ENCODE measurements around the gene SCARF1. TPM values are rescaled to one million over a fixed set of nuclear protein-coding genes. Genes with fewer than 3 reads are reported as not detected.

Gene SCARF1
- polyA plus RNA-seq, 1 donor from 2014 or later = 3.0 TPM

GRCh38 chr17:1638624-1639300, 6.8 kb downstream of the SCARF1 start:
- no peaks in the 10 kb centered on the region for H3K36me3 ChIP-seq (ENCODE audit: insufficient read depth, low read length)
- H3K27me3 ChIP-seq (ENCODE audit: insufficient read depth, low read depth, low read length) = peaks cover 3% of the 10 kb centered on the region
- no peak overlapping the region for H3K4me2 ChIP-seq (ENCODE audit: low read length)
- H4K20me1 ChIP-seq (ENCODE audit: insufficient read depth) = no peaks in the 10 kb centered on the region
- H2AFZ ChIP-seq (ENCODE audit: low read depth, low read length) = no peak overlapping the region
- no peaks in the 10 kb centered on the region for H3K9me2 ChIP-seq (ENCODE audit: insufficient read depth, low read length)
- TF ChIP-seq POLR2AphosphoS5 (IDR thresholded peaks at IDR 0.05) = no peak
- H3K9ac ChIP-seq (ENCODE audit: low read length) = peak overlapping the region; percentile 45
- H3K79me2 ChIP-seq (replicated peaks; ENCODE audit: insufficient read depth, low read length) = no peaks in the 10 kb centered on the region
- no peaks in the 10 kb centered on the region for H3F3A ChIP-seq (ENCODE audit: insufficient read depth, low read length, poor library complexity, severe bottlenecking)
- no peaks in the 10 kb centered on the region for H3K9me3 ChIP-seq (ENCODE audit: low read length)
- H3K4me3 ChIP-seq (ENCODE audit: low read length) = no peak overlapping the region
- H3K27ac ChIP-seq (ENCODE audit: low read length) = no peak overlapping the region

- no peaks in the 10 kb centered on the region for H3F3A ChIP-seq (ENCODE audit: insufficient read depth, low read length, poor library complexity, severe bottlenecking)
- H3K9me2 ChIP-seq (ENCODE audit: insufficient read depth, low read length) = no peaks in the 10 kb centered on the region
- peak overlapping the region; percentile 24 for H3K27ac ChIP-seq (ENCODE audit: low read length)
- peaks cover 3% of the 10 kb centered on the region for H3K27me3 ChIP-seq (ENCODE audit: insufficient read depth, low read depth, low read length)
- TF ChIP-seq EP300 (conservative IDR thresholded peaks at IDR 0.05; ENCODE audit: poor library complexity, severe bottlenecking) = no peak
- TF ChIP-seq RAD21 (conservative IDR thresholded peaks at IDR 0.05) = no peak
- TF ChIP-seq POLR2AphosphoS5 (IDR thresholded peaks at IDR 0.05) = peak; percentile 10
- no peak for TF ChIP-seq MXI1 (conservative IDR thresholded peaks at IDR 0.05; ENCODE audit: poor library complexity, severe bottlenecking)
- TF ChIP-seq REST (IDR thresholded peaks at IDR 0.05; ENCODE audit: borderline replicate concordance) = peak; percentile 32
- TF ChIP-seq CTCF (IDR thresholded peaks at IDR 0.05; ENCODE audit: poor library complexity, severe bottlenecking) = no peak
- TF ChIP-seq SMC3 (conservative IDR thresholded peaks at IDR 0.05; ENCODE audit: poor library complexity) = no peak
- no peak for TF ChIP-seq EZH2 (IDR thresholded peaks at IDR 0.05; ENCODE audit: borderline replicate concordance, insufficient read depth, low read length, poor library complexity, severe bottlenecking)
- no peak for TF ChIP-seq TAF1 (IDR thresholded peaks at IDR 0.05; ENCODE audit: low read depth)
- no peaks in the 10 kb centered on the region for H3K9me3 ChIP-seq (ENCODE audit: low read length)
- H3K9ac ChIP-seq (ENCODE audit: low read length) = peak overlapping the region; percentile 45
- H3K79me2 ChIP-seq (replicated peaks; ENCODE audit: insufficient read depth, low read length) = no peaks in the 10 kb centered on the region
- no peak overlapping the region for H3K4me2 ChIP-seq (ENCODE audit: low read length)
- H3K4me3 ChIP-seq (ENCODE audit: low read length) = no peak overlapping the region
- H4K20me1 ChIP-seq (ENCODE audit: insufficient read depth) = no peaks in the 10 kb centered on the region
- no peaks in the 10 kb centered on the region for H3K36me3 ChIP-seq (ENCODE audit: insufficient read depth, low read length)
- H2AFZ ChIP-seq (ENCODE audit: low read depth, low read length) = no peak overlapping the region
These were observed 7.4 kb downstream of the SCARF1 start for GRCh38 chr17:1638171-1638590.

Data from neural cell (in vitro differentiated cells).